ENCODE data around the gene PIBF1. TPM values are rescaled to one million over a fixed set of nuclear protein-coding genes. Genes with fewer than 3 reads are reported as not detected.

PIBF1 gene
- total and polyA plus RNA-seq, 2 donors (not counting 1 experiment from before 2014, with no cell fraction given), result 9.6 to 25.1 TPM

- no peaks in the 10 kb centered on the region for H3K79me2 ChIP-seq (ENCODE audit: control insufficient read depth, insufficient read depth, low read length)
Observed at GRCh38 chr13:72960541-72960940, 178.6 kb downstream of the PIBF1 start.

GRCh38 chr13:72963762-72964161, 181.8 kb downstream of the PIBF1 start:
- Histone ChIP-seq H3K9me3 (ENCODE audit: control insufficient read depth, insufficient read depth, low read depth, low read length) (no peaks in the 10 kb centered on the region), H3K9ac (ENCODE audit: insufficient read depth, low read length) (no peak overlapping the region), H3K4me2 (ENCODE audit: extremely low read depth, insufficient read depth, low read length) (no peak overlapping the region), H3K4me1 (ENCODE audit: control insufficient read depth, extremely low read depth, insufficient read depth, low read length) (no peaks in the 10 kb centered on the region), H3K27ac (ENCODE audit: insufficient read depth, low read length) (no peak overlapping the region), H3K27me3 (ENCODE audit: control insufficient read depth, insufficient read depth, low read length) (no peaks in the 10 kb centered on the region), H3K4me3 (replicated peaks in 1 of 4; ENCODE audit: control extremely low read depth in 1 of 4, insufficient read depth in 1 of 4, low read depth in 3 of 4, low read length in 4 of 4) (no peak overlapping the region), H2AFZ (ENCODE audit: low read length) (no peak overlapping the region), H4K20me1 (ENCODE audit: control insufficient read depth, extremely low read depth, insufficient read depth, low read length) (no peaks in the 10 kb centered on the region), H3K36me3 (ENCODE audit: control insufficient read depth, insufficient read depth, low read length) (no peaks in the 10 kb centered on the region), H3K79me2 (ENCODE audit: control insufficient read depth, insufficient read depth, low read length) (no peaks in the 10 kb centered on the region)
- no peak for TF ChIP-seq CTCF (conservative IDR thresholded peaks at IDR 0.05 in 1 of 2, IDR thresholded peaks at IDR 0.05 in 1 of 2; ENCODE audit: low read depth in 1 of 2, low read length in 2 of 2)
- no peak for TF ChIP-seq EZH2 (IDR thresholded peaks at IDR 0.05; ENCODE audit: low read length, missing control alignments)
- no peak for DNase-seq (ENCODE audit: low read depth in 2 of 2)

More at GRCh38 chr13:72960541-72960940, 178.6 kb downstream of the PIBF1 start:
- H3K9ac ChIP-seq (ENCODE audit: insufficient read depth, low read length), result no peak overlapping the region
- H3K27me3 ChIP-seq (ENCODE audit: control insufficient read depth, insufficient read depth, low read length), result no peaks in the 10 kb centered on the region
- DNase-seq (ENCODE audit: low read depth in 2 of 2), result no peak
- no peak overlapping the region for H2AFZ ChIP-seq (ENCODE audit: low read length)
- H3K4me3 ChIP-seq (replicated peaks in 1 of 4; ENCODE audit: control extremely low read depth in 1 of 4, insufficient read depth in 1 of 4, low read depth in 3 of 4, low read length in 4 of 4), result no peak overlapping the region
- no peak overlapping the region for H3K4me2 ChIP-seq (ENCODE audit: extremely low read depth, insufficient read depth, low read length)
- no peaks in the 10 kb centered on the region for H4K20me1 ChIP-seq (ENCODE audit: control insufficient read depth, extremely low read depth, insufficient read depth, low read length)
- H3K9me3 ChIP-seq (ENCODE audit: control insufficient read depth, insufficient read depth, low read depth, low read length), result no peaks in the 10 kb centered on the region
- no peak for TF ChIP-seq CTCF (conservative IDR thresholded peaks at IDR 0.05 in 1 of 2, IDR thresholded peaks at IDR 0.05 in 1 of 2; ENCODE audit: low read depth in 1 of 2, low read length in 2 of 2)
- H3K36me3 ChIP-seq (ENCODE audit: control insufficient read depth, insufficient read depth, low read length), result no peaks in the 10 kb centered on the region
- no peaks in the 10 kb centered on the region for H3K4me1 ChIP-seq (ENCODE audit: control insufficient read depth, extremely low read depth, insufficient read depth, low read length)
- no peak overlapping the region for H3K27ac ChIP-seq (ENCODE audit: insufficient read depth, low read length)

- H4K20me1 ChIP-seq (ENCODE audit: control insufficient read depth, extremely low read depth, insufficient read depth, low read length), result no peaks in the 10 kb centered on the region
- H3K9ac ChIP-seq (ENCODE audit: insufficient read depth, low read length), result no peak overlapping the region
- no peaks in the 10 kb centered on the region for H3K36me3 ChIP-seq (ENCODE audit: control insufficient read depth, insufficient read depth, low read length)
- H3K27me3 ChIP-seq (ENCODE audit: control insufficient read depth, insufficient read depth, low read length), result no peaks in the 10 kb centered on the region
- no peak overlapping the region for H3K4me3 ChIP-seq (replicated peaks in 1 of 4; ENCODE audit: control extremely low read depth in 1 of 4, insufficient read depth in 1 of 4, low read depth in 3 of 4, low read length in 4 of 4)
- H3K4me2 ChIP-seq (ENCODE audit: extremely low read depth, insufficient read depth, low read length), result no peak overlapping the region
- H2AFZ ChIP-seq (ENCODE audit: low read length), result no peak overlapping the region
- no peak overlapping the region for H3K27ac ChIP-seq (ENCODE audit: insufficient read depth, low read length)
- DNase-seq (ENCODE audit: low read depth in 2 of 2), result no peak
- no peak for TF ChIP-seq CTCF (conservative IDR thresholded peaks at IDR 0.05 in 1 of 2, IDR thresholded peaks at IDR 0.05 in 1 of 2; ENCODE audit: low read depth in 1 of 2, low read length in 2 of 2)
- H3K9me3 ChIP-seq (ENCODE audit: control insufficient read depth, insufficient read depth, low read depth, low read length), result no peaks in the 10 kb centered on the region
- H3K4me1 ChIP-seq (ENCODE audit: control insufficient read depth, extremely low read depth, insufficient read depth, low read length), result no peaks in the 10 kb centered on the region
- H3K79me2 ChIP-seq (ENCODE audit: control insufficient read depth, insufficient read depth, low read length), result no peaks in the 10 kb centered on the region
Observed at GRCh38 chr13:72970301-72970880, 188.5 kb downstream of the PIBF1 start.

All from fibroblast of lung (primary cell).